Fibroblast of mammary gland (primary cell): ENCODE measurements around the gene AMPD3.
A peak's percentile ranks its signal among the peaks of the same experiment; 100 is the strongest.

ENCODE experiments used
- DNase-seq: peaks from one replicate; pipeline ENCODE4 v3.0.0-alpha.2; 2010; ENCODE audit warnings: low read depth
- H3K4me3 ChIP-seq: 2 replicates; pipeline ENCODE4 v1.5.1; 2011; ENCODE audit warnings: low read depth, mild to moderate bottlenecking, low read length, moderate library complexity; ENCODE audit not compliant: control insufficient read depth
- CTCF ChIP-seq: conservative IDR thresholded peaks from 2 replicates; pipeline ENCODE4 v1.5.1; 2011; ENCODE audit warnings: low read depth, low read length, inconsistent platforms; ENCODE audit not compliant: control insufficient read depth, insufficient read depth

AMPD3 gene

GRCh38 chr11:10544491-10545465, 89.7 kb downstream of the AMPD3 start:
- no peak overlapping the region for H3K4me3 ChIP-seq
- DNase-seq, result no peak
- TF ChIP-seq CTCF, result no peak

GRCh38 chr11:10550503-10551289, 95.6 kb downstream of the AMPD3 start:
- peak; percentile 68 for DNase-seq
- TF ChIP-seq CTCF, result no peak
- H3K4me3 ChIP-seq, result no peak overlapping the region

DNA sequence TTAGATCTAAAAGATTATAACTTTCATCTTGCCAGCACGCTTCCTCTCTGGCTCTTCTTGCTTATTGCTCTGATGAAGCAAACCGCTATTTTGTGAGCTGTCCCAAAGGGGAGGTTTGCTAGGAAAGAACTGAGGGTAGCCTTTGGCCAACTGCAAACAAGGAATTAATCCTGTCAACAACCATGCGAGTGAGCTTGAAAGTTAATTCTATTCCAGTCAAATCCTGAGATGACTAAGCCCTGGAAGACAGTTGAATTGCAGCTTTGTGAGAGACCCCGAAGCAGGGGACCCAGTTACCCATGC, 96.2 kb downstream of the AMPD3 start:
- H3K4me3 ChIP-seq, result no peak overlapping the region
- TF ChIP-seq CTCF, result no peak
- DNase-seq, result peak; percentile 55

DNA sequence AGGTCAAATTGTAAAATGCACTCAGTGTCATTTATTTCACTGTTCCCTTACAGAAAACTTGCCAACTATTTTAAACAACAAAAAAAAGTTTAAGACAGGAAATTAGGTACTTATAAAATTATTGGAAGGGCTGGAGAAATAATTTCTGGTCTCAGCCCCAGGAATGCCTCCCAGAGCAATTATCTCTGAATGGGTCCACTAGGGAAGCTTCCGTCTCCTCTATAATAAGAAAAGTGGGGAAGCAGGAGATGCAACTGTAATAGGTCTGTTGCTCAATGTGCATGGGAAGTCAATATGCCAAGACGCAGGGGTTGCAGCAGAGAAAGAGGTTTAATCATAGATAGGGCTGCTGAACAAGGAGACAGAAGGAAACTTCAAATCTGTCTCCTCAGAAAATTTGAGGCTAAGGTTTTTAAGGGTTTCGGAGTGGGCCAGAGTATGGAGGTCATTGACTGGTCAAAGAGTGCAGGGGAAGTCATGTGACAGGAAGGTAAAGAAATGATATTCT, 96.8 kb downstream of the AMPD3 start:
- no peak for TF ChIP-seq CTCF
- DNase-seq, result no peak

DNA sequence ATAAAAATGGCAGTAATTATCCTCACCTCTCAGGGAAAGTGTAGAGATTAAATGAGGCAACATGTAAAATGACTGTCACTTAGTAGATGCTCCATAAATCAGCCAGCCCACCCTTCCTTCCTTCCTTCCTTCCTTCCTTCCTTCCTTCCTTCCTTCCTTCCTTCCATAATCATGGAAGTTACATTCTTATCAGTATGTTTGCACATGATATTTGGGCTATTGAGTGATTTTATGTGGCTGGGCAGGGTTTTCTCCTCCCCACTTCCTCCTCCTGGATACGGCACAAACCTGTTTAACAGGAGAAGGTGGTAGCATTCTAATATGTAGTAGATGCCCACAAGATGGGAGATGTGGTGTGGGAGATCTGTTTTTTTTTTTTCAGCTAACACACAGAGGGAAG, 101.5 kb downstream of the AMPD3 start:
- no peak overlapping the region for H3K4me3 ChIP-seq
- no peak for DNase-seq
- TF ChIP-seq CTCF, result no peak

More for the DNA sequence above, 96.8 kb downstream of the AMPD3 start:
- H3K4me3 ChIP-seq, result no peak overlapping the region
